Measurements from ENCODE around the gene CD300LG.

DNA sequence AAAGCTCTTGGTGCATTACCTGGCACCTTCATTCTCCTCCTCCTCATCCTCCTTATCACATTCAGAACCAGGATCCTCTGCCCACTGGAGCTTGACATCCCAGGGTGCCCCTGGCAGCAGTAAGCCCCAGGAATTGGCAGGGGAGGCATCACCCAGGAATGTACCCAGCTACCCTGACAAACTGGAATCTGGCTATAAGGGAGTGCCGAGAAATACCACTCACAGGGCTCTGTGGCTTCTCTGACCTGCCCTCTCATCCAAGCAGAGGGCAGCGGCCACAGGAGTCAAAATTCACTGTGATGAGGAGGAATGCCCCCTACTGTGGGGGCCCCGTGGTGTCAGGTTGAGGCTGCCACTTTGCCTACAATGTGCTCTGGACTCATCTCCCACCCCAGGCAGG, 33.6 kb upstream of the CD300LG start:
- TF ChIP-seq, protein P1, sequence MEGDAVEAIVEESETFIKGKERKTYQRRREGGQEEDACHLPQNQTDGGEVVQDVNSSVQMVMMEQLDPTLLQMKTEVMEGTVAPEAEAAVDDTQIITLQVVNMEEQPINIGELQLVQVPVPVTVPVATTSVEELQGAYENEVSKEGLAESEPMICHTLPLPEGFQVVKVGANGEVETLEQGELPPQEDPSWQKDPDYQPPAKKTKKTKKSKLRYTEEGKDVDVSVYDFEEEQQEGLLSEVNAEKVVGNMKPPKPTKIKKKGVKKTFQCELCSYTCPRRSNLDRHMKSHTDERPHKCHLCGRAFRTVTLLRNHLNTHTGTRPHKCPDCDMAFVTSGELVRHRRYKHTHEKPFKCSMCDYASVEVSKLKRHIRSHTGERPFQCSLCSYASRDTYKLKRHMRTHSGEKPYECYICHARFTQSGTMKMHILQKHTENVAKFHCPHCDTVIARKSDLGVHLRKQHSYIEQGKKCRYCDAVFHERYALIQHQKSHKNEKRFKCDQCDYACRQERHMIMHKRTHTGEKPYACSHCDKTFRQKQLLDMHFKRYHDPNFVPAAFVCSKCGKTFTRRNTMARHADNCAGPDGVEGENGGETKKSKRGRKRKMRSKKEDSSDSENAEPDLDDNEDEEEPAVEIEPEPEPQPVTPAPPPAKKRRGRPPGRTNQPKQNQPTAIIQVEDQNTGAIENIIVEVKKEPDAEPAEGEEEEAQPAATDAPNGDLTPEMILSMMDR (conservative IDR thresholded peaks at IDR 0.05): no peak
- TF ChIP-seq EZH2 (IDR thresholded peaks at IDR 0.05; ENCODE audit: low read depth): no peak
